Keratinocyte (primary cell): ENCODE results near the gene COL6A2.

Experiments
- EZH2 ChIP-seq: IDR thresholded peaks from one replicate; pipeline ENCODE4 v1.6.1; 2012; ENCODE audit warnings: inconsistent platforms, mild to moderate bottlenecking, low read length, moderate library complexity
- TF ChIP-seq, protein P1 (sequence below), 3 experiments: IDR thresholded peaks in 1 of 3; conservative IDR thresholded peaks in 1 of 3; optimal IDR thresholded peaks in 1 of 3; 2 replicates in 2 of 3; 3 replicates in 1 of 3; pipeline versions ENCODE3 to v1.5.1; 2011; ENCODE audit warnings: low read length in 3 of 3, mild to moderate bottlenecking in 3 of 3, moderate library complexity in 2 of 3, control low read depth in 1 of 3, inconsistent platforms in 1 of 3; ENCODE audit not compliant: insufficient read depth in 2 of 3; ENCODE audit errors: extremely low read depth in 1 of 3

DNA sequence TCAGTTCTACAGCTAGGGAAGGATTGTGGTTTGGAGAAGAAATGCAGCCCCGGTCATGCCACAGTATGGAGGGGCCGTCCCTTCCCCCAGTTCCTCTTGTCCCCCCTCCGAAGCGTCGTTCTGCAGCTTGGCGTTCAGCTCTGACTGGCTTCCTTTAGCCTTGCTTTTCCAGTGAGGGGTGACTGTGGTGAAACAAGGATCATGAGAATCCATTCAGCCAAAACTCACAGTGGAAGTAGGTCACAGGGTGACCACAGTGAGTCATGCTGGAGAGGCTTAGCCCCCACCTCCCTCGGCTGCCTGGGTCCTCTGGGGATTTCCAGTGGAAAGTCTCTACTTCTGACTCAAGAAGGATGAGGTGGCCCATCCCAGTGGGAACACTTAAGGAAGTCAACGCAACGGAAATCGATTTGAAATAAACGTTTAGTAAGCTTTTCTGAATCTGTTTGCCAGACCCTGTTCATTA lies 37.3 kb upstream of the COL6A2 start:
- TF ChIP-seq, protein P1, sequence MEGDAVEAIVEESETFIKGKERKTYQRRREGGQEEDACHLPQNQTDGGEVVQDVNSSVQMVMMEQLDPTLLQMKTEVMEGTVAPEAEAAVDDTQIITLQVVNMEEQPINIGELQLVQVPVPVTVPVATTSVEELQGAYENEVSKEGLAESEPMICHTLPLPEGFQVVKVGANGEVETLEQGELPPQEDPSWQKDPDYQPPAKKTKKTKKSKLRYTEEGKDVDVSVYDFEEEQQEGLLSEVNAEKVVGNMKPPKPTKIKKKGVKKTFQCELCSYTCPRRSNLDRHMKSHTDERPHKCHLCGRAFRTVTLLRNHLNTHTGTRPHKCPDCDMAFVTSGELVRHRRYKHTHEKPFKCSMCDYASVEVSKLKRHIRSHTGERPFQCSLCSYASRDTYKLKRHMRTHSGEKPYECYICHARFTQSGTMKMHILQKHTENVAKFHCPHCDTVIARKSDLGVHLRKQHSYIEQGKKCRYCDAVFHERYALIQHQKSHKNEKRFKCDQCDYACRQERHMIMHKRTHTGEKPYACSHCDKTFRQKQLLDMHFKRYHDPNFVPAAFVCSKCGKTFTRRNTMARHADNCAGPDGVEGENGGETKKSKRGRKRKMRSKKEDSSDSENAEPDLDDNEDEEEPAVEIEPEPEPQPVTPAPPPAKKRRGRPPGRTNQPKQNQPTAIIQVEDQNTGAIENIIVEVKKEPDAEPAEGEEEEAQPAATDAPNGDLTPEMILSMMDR (optimal IDR thresholded peaks at IDR 0.05 in 1 of 3, IDR thresholded peaks at IDR 0.05 in 1 of 3, conservative IDR thresholded peaks at IDR 0.05 in 1 of 3; ENCODE audit: extremely low read depth in 1 of 3, insufficient read depth in 2 of 3, low read length in 3 of 3) = no peak
- TF ChIP-seq EZH2 = no peak
